GM13976 (cell line): Measurements from ENCODE around the gene PTPRJ.
"Not testable (repeated sequence)": the region's sequence is repeated elsewhere in the genome, so short reads cannot be mapped to it uniquely, and the experiment has no call there.

Experiments
- DNase-seq: peaks from one replicate; pipeline ENCODE4 v3.0.0; 2012; ENCODE audit warnings: low spot score
- in situ Hi-C: fragments of 300-500 bp; cut with MboI; formaldehyde crosslinking; loops from one replicate; pipeline ENCODE4 v1.12.0; 2022; ENCODE audit warnings: low sequenced_read_pairs, mixed read lengths, inconsistent platforms; ENCODE audit not compliant: unreplicated experiment
- TF ChIP-seq, protein P1 (sequence below): IDR thresholded peaks from 2 replicates; pipeline ENCODE4 v1.5.1; 2012; ENCODE audit warnings: borderline replicate concordance, mild to moderate bottlenecking; ENCODE audit not compliant: insufficient read depth; ENCODE audit errors: extremely low read depth, missing control alignments, control extremely low read depth

Gene PTPRJ

DNA sequence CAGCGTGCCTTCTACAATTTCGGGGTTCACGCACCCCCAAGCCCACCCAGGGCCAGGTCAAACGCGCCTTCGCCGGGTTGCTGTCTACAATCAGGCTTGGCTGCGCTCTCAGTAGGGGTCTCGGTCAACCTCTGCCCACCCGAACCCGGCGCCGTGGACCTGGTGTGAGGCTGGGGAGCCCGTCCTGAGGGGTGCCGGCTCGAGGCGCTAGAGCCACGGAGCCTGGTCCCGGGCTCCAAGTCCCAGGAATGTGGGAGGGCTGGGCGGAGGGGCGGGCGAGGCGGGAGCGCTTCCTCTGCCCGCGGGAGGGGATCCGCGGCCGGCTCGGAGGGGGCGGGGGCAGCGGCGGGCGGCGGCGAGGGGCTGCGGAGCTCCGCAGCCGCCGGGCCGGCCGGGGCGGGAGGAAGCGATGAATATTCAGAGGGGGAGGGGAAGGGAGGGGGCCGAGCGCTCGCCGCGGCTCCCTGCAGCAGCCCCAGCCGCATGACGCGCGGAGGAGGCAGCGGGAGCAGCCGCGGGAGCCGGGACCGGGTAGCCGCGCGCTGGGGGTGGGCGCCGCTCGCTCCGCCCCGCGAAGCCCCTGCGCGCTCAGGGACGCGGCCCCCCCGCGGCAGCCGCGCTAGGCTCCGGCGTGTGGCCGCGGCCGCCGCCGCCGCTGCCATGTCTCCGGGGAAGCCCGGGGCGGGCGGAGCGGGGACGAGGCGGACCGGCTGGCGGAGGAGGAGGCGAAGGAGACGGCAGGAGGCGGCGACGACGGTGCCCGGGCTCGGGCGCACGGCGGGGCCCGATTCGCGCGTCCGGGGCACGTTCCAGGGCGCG lies at the start of gene PTPRJ:
Gene PTPRJ, plus strand, starts transcription at position 472 of the 819 bp plus-strand sequence. CDS start 354 bp downstream, outside the sequence.
- in situ Hi-C loops = no loop called here
- peak; percentile 82 for DNase-seq

DNA sequence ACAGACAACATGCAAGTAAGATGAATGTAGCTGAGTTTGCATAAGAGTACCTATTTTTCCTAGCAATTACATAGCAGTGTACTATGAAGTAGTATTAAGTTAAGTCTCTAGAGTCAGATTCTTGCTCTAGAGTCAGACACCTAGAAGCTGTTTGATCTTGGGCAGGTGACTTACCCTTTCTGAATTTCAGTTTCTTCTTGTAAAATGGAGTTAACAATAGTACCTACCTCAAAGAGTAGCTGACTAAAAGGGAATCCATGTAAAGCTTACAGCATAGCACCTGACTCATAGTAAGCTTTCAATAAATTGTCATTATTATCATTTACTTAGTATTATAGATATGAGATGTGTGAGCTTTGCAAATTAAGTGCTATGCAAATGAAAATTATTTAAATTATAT lies 47.8 kb upstream of the PTPRJ start:
- no peak for DNase-seq
- TF ChIP-seq, protein P1, sequence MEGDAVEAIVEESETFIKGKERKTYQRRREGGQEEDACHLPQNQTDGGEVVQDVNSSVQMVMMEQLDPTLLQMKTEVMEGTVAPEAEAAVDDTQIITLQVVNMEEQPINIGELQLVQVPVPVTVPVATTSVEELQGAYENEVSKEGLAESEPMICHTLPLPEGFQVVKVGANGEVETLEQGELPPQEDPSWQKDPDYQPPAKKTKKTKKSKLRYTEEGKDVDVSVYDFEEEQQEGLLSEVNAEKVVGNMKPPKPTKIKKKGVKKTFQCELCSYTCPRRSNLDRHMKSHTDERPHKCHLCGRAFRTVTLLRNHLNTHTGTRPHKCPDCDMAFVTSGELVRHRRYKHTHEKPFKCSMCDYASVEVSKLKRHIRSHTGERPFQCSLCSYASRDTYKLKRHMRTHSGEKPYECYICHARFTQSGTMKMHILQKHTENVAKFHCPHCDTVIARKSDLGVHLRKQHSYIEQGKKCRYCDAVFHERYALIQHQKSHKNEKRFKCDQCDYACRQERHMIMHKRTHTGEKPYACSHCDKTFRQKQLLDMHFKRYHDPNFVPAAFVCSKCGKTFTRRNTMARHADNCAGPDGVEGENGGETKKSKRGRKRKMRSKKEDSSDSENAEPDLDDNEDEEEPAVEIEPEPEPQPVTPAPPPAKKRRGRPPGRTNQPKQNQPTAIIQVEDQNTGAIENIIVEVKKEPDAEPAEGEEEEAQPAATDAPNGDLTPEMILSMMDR = no peak
- in situ Hi-C loops = no loop called here

More for the DNA sequence above, at the start of gene PTPRJ:
- TF ChIP-seq, protein P1 = no peak

DNA sequence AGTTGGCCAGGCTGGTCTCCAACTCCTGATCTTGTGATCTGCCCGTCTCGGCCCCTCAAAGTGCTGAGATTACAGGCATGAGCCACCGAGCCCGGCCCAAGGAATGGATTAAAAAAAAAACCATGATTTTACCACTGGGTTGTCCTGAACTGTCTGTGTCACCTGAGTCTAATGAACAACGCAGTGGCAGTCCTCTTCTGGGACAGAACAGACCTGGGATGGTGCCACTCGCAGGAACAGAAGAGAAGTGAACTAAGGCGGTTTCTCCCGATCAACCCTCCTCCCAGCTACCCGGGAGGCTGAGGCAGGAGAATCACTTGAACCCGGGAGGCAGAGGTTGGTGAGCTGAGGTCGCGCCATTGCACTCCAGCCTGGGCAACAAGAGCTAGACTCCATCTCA lies 46.6 kb upstream of the PTPRJ start:
- DNase-seq, in situ Hi-C loops: not testable (repeated sequence)

DNA sequence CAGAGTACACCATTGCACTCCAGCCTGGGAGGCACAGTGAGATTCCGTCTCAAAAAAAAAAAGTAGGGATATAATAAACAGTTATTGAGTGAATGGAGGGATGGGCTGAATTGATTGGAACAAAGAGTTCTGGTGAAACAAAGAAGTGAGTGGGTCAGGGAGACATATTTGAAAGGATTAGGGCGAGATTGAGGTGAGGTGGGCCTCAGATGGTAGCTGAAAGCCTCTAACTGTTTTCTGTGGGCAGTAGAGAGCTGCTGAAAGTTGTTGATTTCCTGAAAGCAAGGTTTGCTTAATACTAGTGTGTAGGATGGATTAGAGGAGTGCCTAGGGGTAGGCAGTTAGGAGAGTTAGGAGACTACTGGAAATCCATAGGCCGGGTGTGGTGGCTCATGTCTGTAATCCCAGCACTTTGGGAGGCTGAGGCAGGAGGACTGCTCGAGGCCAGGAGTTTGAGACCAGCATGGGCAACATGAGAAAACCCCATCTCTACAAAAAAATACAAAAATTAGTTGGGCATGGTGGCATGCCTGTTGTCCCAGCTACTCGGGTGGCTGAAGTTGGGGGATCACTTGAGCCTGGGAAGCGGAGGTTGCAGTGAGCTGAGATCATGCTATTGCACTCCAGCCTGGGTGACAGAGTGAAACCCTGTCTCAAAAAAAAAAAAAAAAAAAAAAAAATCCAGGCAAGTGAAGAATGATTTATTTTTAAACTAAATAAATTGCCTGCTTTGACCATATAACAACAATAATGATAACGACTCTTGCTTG lies 41.4 kb upstream of the PTPRJ start:
- no peak for DNase-seq
- TF ChIP-seq, protein P1 = no peak
- in situ Hi-C loops = loop anchor here (5.0 kb wide), 1 partner anchor 173 kb away; no protein-coding TSS in a partner anchor

DNA sequence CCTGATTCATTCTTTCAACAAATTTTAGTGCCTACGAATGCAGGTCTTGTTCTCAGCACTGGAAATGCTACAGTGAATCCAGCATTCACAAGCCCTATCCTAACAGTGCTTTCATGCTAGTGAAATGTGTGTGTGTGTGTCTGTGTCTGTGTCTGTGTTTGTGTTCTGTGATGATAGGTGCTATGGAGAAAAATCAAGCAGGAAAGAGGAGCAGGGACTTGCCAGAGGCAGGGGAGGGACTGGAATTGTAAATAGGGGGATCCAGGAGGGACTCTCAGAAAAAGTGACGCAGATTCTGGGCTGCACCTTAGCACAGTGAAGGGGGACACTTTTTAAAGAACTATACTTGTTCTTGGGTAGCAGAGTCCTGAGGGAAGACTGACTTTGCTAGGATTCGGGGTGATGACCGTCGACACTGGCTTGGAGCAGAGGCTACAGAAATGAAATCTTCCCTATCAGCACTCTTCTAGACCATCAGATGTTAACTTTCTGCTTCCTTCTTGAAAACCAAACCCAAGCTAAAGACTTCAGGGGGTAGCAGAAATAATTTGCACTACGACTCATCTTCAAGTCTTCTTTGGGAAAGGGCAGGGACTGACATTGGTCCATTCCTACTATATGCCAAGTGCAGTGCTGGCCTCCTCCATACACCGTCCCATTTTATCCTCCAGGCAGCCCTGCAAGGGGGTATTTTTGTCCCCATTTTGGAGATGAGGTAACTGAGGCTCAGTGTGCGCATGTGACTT lies 39.3 kb upstream of the PTPRJ start:
- TF ChIP-seq, protein P1 = no peak
- in situ Hi-C loops = no loop called here
- DNase-seq = no peak

DNA sequence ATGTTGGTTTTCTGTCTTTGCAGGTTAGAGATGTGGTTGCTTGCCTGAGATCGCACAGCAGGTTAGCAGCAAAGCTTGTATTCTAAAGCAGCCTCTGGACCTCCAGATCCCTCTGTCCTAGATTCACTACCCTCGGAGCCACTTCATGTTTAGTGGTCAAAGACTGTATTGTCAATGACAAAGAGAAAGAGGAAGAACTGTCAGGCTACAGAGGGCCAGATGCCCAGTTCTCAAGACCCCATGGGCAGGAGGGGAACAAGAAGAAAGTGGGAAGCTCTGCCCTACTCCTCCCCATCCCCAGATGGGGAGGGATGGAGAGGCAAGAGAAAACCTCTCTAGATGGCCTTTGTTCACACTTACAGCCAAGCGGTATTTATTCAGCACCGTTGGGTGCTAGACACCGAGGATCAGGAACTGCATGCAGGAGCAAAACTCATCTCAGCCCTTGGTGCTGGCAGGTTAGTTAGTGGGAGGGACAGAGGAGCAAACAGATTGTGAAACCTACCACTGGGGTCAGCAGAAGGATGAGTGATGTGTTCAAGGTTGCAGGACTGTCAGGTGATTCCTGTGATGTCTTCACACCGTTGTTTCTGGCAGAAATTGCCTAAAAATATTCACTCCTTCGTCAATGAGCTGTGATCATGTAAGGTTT lies 38.3 kb upstream of the PTPRJ start:
- TF ChIP-seq, protein P1 = no peak
- in situ Hi-C loops = no loop called here
- DNase-seq = no peak
